AG10803 (cell line): ENCODE data around the gene TMEM178B.

Source experiments
- DNase-seq: peaks from one replicate; pipeline ENCODE4 v3.0.0; 2010; ENCODE audit warnings: low read depth
- H3K4me3 ChIP-seq: 2 replicates; pipeline ENCODE4 v1.5.1; 2011; ENCODE audit warnings: mild to moderate bottlenecking, low read length, control low read depth
- CTCF ChIP-seq: conservative IDR thresholded peaks from 2 replicates; pipeline ENCODE4 v1.5.1; 2011; ENCODE audit warnings: mild to moderate bottlenecking, low read length, control low read depth, inconsistent platforms

The TMEM178B gene

GRCh38 chr7:141238596-141239243, 164.9 kb downstream of the TMEM178B start:
- no peak for DNase-seq
- TF ChIP-seq CTCF = no peak
- no peak overlapping the region for H3K4me3 ChIP-seq

- DNase-seq = no peak
- no peak for TF ChIP-seq CTCF
Measured at GRCh38 chr7:141239661-141240060, 165.8 kb downstream of the TMEM178B start.

GRCh38 chr7:141242568-141242967, 168.7 kb downstream of the TMEM178B start:
- TF ChIP-seq CTCF = no peak
- no peak for DNase-seq
- H3K4me3 ChIP-seq = no peak overlapping the region

More at GRCh38 chr7:141239661-141240060, 165.8 kb downstream of the TMEM178B start:
- H3K4me3 ChIP-seq = no peak overlapping the region

- H3K4me3 ChIP-seq = no peak overlapping the region
- TF ChIP-seq CTCF = no peak
- DNase-seq = no peak
Measured at GRCh38 chr7:141243368-141243767, 169.5 kb downstream of the TMEM178B start.

- no peak overlapping the region for H3K4me3 ChIP-seq
- DNase-seq = no peak
- TF ChIP-seq CTCF = no peak
Measured at GRCh38 chr7:141244435-141244834, 170.6 kb downstream of the TMEM178B start.

GRCh38 chr7:141246426-141246825, 172.6 kb downstream of the TMEM178B start:
- H3K4me3 ChIP-seq = no peak overlapping the region
- no peak for TF ChIP-seq CTCF

GRCh38 chr7:141251180-141251579, 177.3 kb downstream of the TMEM178B start:
- H3K4me3 ChIP-seq = no peak overlapping the region
- DNase-seq = no peak
- TF ChIP-seq CTCF = no peak

More at GRCh38 chr7:141246426-141246825, 172.6 kb downstream of the TMEM178B start:
- DNase-seq = no peak
